ENCODE results near the gene ICAM4. TPM values are rescaled to one million over a fixed set of nuclear protein-coding genes. Genes with fewer than 3 reads are reported as not detected.
A peak's percentile ranks its signal among the peaks of the same experiment; 100 is the strongest.

The ICAM4 gene
- total RNA-seq, 1 donor from 2014 or later, result 0.20 TPM

DNA sequence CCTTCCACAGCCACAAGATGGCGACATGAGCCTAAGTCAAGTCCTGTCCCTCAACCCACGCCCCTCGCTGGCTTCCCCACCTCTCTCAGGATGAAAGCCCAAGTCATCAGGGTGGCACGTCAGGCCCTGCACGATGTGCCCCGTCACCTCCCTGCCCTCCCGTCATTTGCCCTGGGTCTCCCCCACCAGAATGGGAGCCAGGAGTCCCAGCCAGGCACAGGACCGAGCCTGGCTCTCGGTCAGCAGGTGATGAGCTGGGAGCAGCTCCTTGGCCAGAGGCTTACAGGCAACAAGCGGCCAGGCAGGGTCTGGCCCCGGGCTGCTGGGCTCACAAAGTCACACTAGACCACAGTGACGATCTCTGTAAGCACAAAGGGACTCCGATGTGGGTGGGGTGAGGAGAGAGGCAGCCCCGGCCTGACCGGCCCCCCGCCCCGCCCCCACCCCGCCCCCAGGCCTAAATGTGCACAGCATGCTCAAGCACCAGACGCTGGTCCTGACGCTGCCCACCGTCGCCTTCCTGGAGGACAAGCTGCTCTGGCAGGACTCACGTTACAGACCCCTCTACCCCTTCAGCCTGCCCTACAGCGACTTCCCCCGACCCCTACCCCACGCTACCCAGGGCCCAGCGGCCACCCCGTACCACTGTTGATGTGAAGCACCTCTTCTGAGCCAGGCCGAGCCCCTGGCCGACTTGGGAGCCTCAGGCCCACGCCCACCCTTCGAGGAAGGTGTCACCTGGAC lies 27.4 kb upstream of the ICAM4 start:
- Mint-ChIP-seq H3K36me3 (ENCODE audit: low read depth, unreplicated experiment) (peaks cover 29% of the 10 kb centered on the region), H3K9me3 (ENCODE audit: unreplicated experiment) (no peaks in the 10 kb centered on the region), H3K27ac (ENCODE audit: unreplicated experiment) (no peak overlapping the region), H3K4me3 (ENCODE audit: unreplicated experiment) (no peak overlapping the region), H3K27me3 (ENCODE audit: low read depth, unreplicated experiment) (no peaks in the 10 kb centered on the region), H3K4me1 (ENCODE audit: low read depth, unreplicated experiment) (peaks cover 4% of the 10 kb centered on the region)
- Histone ChIP-seq H3K79me2 (ENCODE audit: insufficient read depth, low read length) (peaks cover 2% of the 10 kb centered on the region), H4K20me1 (ENCODE audit: insufficient read depth, low read length) (peaks cover 14% of the 10 kb centered on the region), H3K4me1 (ENCODE audit: insufficient read depth, low read length) (peaks cover 11% of the 10 kb centered on the region), H3K4me2 (ENCODE audit: low read length) (no peak overlapping the region), H3K27me3 (ENCODE audit: insufficient read depth, low read length) (no peaks in the 10 kb centered on the region), H3K9ac (ENCODE audit: low read length) (no peak overlapping the region), H2AFZ (ENCODE audit: low read depth, low read length) (no peak overlapping the region), H3K27ac (ENCODE audit: low read depth, low read length) (no peak overlapping the region), H3K4me3 (ENCODE audit: insufficient read depth, low read depth, low read length) (no peak overlapping the region), H3K36me3 (ENCODE audit: insufficient read depth, low read length) (peaks cover 13% of the 10 kb centered on the region), H3K9me3 (ENCODE audit: insufficient read depth, low read depth, low read length) (no peaks in the 10 kb centered on the region)
- FAIRE-seq (no peak), DNase-seq (ENCODE audit: low read depth) (peak; percentile 62)
- TF ChIP-seq EZH2 (IDR thresholded peaks at IDR 0.05; ENCODE audit: insufficient read depth, low read length), result no peak
- TF ChIP-seq, protein P1, sequence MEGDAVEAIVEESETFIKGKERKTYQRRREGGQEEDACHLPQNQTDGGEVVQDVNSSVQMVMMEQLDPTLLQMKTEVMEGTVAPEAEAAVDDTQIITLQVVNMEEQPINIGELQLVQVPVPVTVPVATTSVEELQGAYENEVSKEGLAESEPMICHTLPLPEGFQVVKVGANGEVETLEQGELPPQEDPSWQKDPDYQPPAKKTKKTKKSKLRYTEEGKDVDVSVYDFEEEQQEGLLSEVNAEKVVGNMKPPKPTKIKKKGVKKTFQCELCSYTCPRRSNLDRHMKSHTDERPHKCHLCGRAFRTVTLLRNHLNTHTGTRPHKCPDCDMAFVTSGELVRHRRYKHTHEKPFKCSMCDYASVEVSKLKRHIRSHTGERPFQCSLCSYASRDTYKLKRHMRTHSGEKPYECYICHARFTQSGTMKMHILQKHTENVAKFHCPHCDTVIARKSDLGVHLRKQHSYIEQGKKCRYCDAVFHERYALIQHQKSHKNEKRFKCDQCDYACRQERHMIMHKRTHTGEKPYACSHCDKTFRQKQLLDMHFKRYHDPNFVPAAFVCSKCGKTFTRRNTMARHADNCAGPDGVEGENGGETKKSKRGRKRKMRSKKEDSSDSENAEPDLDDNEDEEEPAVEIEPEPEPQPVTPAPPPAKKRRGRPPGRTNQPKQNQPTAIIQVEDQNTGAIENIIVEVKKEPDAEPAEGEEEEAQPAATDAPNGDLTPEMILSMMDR (IDR thresholded peaks at IDR 0.05; ENCODE audit: insufficient read depth, low read depth, low read length), result peak; percentile 70

DNA sequence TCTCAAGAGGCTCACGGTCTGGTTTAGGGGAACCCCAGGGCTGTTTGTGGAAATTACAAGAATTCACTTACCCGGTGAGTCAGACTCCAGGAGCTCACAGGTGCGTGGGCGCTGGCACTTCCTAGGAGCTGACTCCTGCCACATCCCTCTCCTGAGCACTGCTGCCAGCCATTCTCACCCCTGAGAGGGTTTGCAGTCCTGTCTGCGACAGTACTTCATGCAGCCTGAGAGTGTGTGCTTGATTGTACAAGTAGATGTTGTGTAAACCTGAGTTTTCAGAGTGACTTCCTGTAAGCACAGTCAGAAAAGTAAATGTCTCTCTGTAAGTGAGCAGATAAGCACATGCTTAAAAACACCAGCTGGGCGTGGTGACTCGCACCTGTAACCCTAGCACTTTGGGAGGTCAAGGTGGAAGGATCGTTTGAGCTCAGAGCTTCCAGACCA lies 26.6 kb upstream of the ICAM4 start:
- Mint-ChIP-seq H3K4me3 (ENCODE audit: unreplicated experiment) (no peak overlapping the region), H3K27me3 (ENCODE audit: low read depth, unreplicated experiment) (no peaks in the 10 kb centered on the region), H3K4me1 (ENCODE audit: low read depth, unreplicated experiment) (peaks cover 4% of the 10 kb centered on the region), H3K9me3 (ENCODE audit: unreplicated experiment) (no peaks in the 10 kb centered on the region), H3K27ac (ENCODE audit: unreplicated experiment) (no peak overlapping the region), H3K36me3 (ENCODE audit: low read depth, unreplicated experiment) (peaks cover 24% of the 10 kb centered on the region)
- FAIRE-seq (no peak), DNase-seq (ENCODE audit: low read depth) (peak; percentile 42)
- Histone ChIP-seq H3K4me1 (ENCODE audit: insufficient read depth, low read length) (peaks cover 11% of the 10 kb centered on the region), H3K4me2 (ENCODE audit: low read length) (no peak overlapping the region), H3K9ac (ENCODE audit: low read length) (no peak overlapping the region), H2AFZ (ENCODE audit: low read depth, low read length) (no peak overlapping the region), H3K27me3 (ENCODE audit: insufficient read depth, low read length) (no peaks in the 10 kb centered on the region), H3K79me2 (ENCODE audit: insufficient read depth, low read length) (no peaks in the 10 kb centered on the region), H3K36me3 (ENCODE audit: insufficient read depth, low read length) (peaks cover 7% of the 10 kb centered on the region), H3K9me3 (ENCODE audit: insufficient read depth, low read depth, low read length) (no peaks in the 10 kb centered on the region), H4K20me1 (ENCODE audit: insufficient read depth, low read length) (peaks cover 13% of the 10 kb centered on the region), H3K27ac (ENCODE audit: low read depth, low read length) (no peak overlapping the region), H3K4me3 (ENCODE audit: insufficient read depth, low read depth, low read length) (no peak overlapping the region)
- TF ChIP-seq, protein P1 (IDR thresholded peaks at IDR 0.05; ENCODE audit: insufficient read depth, low read depth, low read length), result no peak
- no peak for TF ChIP-seq EZH2 (IDR thresholded peaks at IDR 0.05; ENCODE audit: insufficient read depth, low read length)

DNA sequence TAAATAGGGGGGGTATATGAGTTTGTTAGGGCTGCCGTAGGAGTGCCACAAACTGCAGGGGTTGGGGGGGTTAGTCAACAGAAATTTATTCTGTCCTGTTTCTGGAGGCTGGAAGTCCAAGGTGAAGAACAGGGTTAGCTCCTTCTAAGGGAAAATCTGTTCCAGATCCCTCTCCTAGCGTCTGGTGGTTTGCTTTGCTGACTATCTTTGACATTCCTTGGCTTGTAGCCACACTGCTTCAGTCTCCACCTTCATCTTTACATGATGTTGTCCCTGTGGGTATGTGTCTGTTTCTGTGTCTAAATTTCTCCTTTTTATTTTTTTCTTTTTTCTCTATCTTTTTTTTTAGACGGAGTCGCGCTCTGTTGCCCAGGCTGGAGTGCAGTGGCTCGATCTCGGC lies 24.0 kb upstream of the ICAM4 start:
- Histone ChIP-seq H3K27me3 (ENCODE audit: insufficient read depth, low read length) (no peaks in the 10 kb centered on the region), H3K4me1 (ENCODE audit: insufficient read depth, low read length) (peaks cover 11% of the 10 kb centered on the region), H3K9me3 (ENCODE audit: insufficient read depth, low read depth, low read length) (no peaks in the 10 kb centered on the region), H3K79me2 (ENCODE audit: insufficient read depth, low read length) (no peaks in the 10 kb centered on the region), H4K20me1 (ENCODE audit: insufficient read depth, low read length) (peaks cover 5% of the 10 kb centered on the region), H2AFZ (ENCODE audit: low read depth, low read length) (no peak overlapping the region), H3K4me2 (ENCODE audit: low read length) (no peak overlapping the region), H3K9ac (ENCODE audit: low read length) (no peak overlapping the region), H3K4me3 (ENCODE audit: insufficient read depth, low read depth, low read length) (no peak overlapping the region), H3K36me3 (ENCODE audit: insufficient read depth, low read length) (peaks cover under 1% of the 10 kb centered on the region), H3K27ac (ENCODE audit: low read depth, low read length) (no peak overlapping the region)
- Mint-ChIP-seq H3K36me3 (ENCODE audit: low read depth, unreplicated experiment) (peaks cover 10% of the 10 kb centered on the region), H3K4me3 (ENCODE audit: unreplicated experiment) (no peak overlapping the region), H3K27me3 (ENCODE audit: low read depth, unreplicated experiment) (no peaks in the 10 kb centered on the region), H3K27ac (ENCODE audit: unreplicated experiment) (no peak overlapping the region), H3K4me1 (ENCODE audit: low read depth, unreplicated experiment) (peaks cover 4% of the 10 kb centered on the region), H3K9me3 (ENCODE audit: unreplicated experiment) (no peaks in the 10 kb centered on the region)
- FAIRE-seq (no peak), DNase-seq (ENCODE audit: low read depth) (no peak)
- no peak for TF ChIP-seq EZH2 (IDR thresholded peaks at IDR 0.05; ENCODE audit: insufficient read depth, low read length)
- TF ChIP-seq, protein P1 (IDR thresholded peaks at IDR 0.05; ENCODE audit: insufficient read depth, low read depth, low read length), result no peak

All from astrocyte (in vitro differentiated cells and primary cell).